IMR-90 (cell line): ENCODE measurements around the gene RERE. TPM values are rescaled to one million over a fixed set of nuclear protein-coding genes. Genes with fewer than 3 reads are reported as not detected.

Experiments
- ATAC-seq: fragments of 200-7000 bp; cut with Tn5 transposase; 2 replicates; pipeline ENCODE4 v1.9.1; 2020; ENCODE audit warnings: low read depth, mild to moderate bottlenecking, moderate library complexity
- BruUV-seq: library from RNA; stranded (reverse); fragments of 400-500 nt; replicated peaks from 2 replicates; lab custom pipeline; 2021; lab: Mats Ljungman, UMichigan
- CTCF ChIA-PET: fragments of 300-600 bp; formaldehyde crosslinking; extraction: SDS; loops from one replicate; lab custom pipeline; 2021; ENCODE audit warnings: antibody characterized with exemption; lab: Yijun Ruan, JAX
- POLR2A ChIA-PET: fragments of 300-600 bp; sonication (Branson Sonifier 250); formaldehyde crosslinking; loops from one replicate; lab custom pipeline; 2022; ENCODE audit warnings: antibody characterized with exemption; ENCODE audit not compliant: unreplicated experiment; lab: Charles Lee
- DNase-seq: peaks from one replicate; pipeline ENCODE4 v3.0.0; 2013
- H2AFZ ChIP-seq: replicated peaks from 2 replicates; pipeline ENCODE3; 2013; ENCODE audit warnings: low read length, mild to moderate bottlenecking; ENCODE audit not compliant: poor library complexity
- H2AK5ac ChIP-seq: 2 replicates; pipeline ENCODE4 v1.6.1; 2013; ENCODE audit warnings: low read depth, low read length, inconsistent platforms
- H2AK9ac ChIP-seq: replicated peaks from 2 replicates; pipeline ENCODE3; 2013; ENCODE audit warnings: mild to moderate bottlenecking, low read depth, low read length, moderate library complexity; ENCODE audit not compliant: poor library complexity
- H2BK120ac ChIP-seq: 2 replicates; pipeline ENCODE4 v1.6.1; 2013; ENCODE audit warnings: low read depth, low read length, inconsistent platforms
- H2BK15ac ChIP-seq: 3 replicates; pipeline ENCODE4 v1.6.1; 2013; ENCODE audit warnings: low read depth, low read length, inconsistent platforms
- H2BK20ac ChIP-seq: 2 replicates; pipeline ENCODE4 v1.6.1; 2013; ENCODE audit warnings: low read depth, mild to moderate bottlenecking, inconsistent platforms, low read length, moderate library complexity
- H2BK5ac ChIP-seq: 2 replicates; pipeline ENCODE4 v1.6.1; 2013; ENCODE audit warnings: mild to moderate bottlenecking, low read depth, low read length, inconsistent platforms; ENCODE audit not compliant: poor library complexity, severe bottlenecking
- H3K14ac ChIP-seq: replicated peaks from 2 replicates; pipeline ENCODE4 v1.6.1; 2013; ENCODE audit warnings: low read depth, low read length, inconsistent platforms
- H3K18ac ChIP-seq: 2 replicates; pipeline ENCODE4 v1.6.1; 2013; ENCODE audit warnings: low read depth, low read length, control low read depth
- H3K23ac ChIP-seq: 2 replicates; pipeline ENCODE4 v1.6.1; 2013; ENCODE audit warnings: low read depth, low read length, inconsistent platforms
- H3K27ac ChIP-seq: 2 replicates; pipeline ENCODE4 v1.5.1; 2013; ENCODE audit warnings: mild to moderate bottlenecking, control low read depth, low read length; ENCODE audit not compliant: insufficient read depth
- H3K27me3 ChIP-seq: 2 replicates; pipeline ENCODE4 v1.6.1; 2013; ENCODE audit warnings: low read length; ENCODE audit not compliant: control insufficient read depth, insufficient read depth
- H3K36me3 ChIP-seq: 2 replicates; pipeline ENCODE4 v1.6.1; 2013; ENCODE audit warnings: low read length, mixed read lengths; ENCODE audit not compliant: control insufficient read depth, insufficient read depth
- H3K4ac ChIP-seq: 2 replicates; pipeline ENCODE4 v1.6.1; 2013; ENCODE audit warnings: low read depth, low read length, inconsistent platforms
- H3K4me1 ChIP-seq: 2 replicates; pipeline ENCODE4 v1.6.1; 2013; ENCODE audit warnings: low read length, mixed read lengths; ENCODE audit not compliant: control insufficient read depth, insufficient read depth
- H3K4me2 ChIP-seq: 2 replicates; pipeline ENCODE4 v1.6.1; 2013; ENCODE audit warnings: low read depth, mild to moderate bottlenecking, control low read depth, low read length, moderate library complexity
- H3K4me3 ChIP-seq: 2 replicates; pipeline ENCODE4 v1.5.1; 2013; ENCODE audit warnings: low read depth, mild to moderate bottlenecking, control low read depth, low read length, moderate library complexity; ENCODE audit not compliant: insufficient read depth
- H3K56ac ChIP-seq: 2 replicates; pipeline ENCODE4 v1.6.1; 2013; ENCODE audit warnings: low read length, inconsistent platforms; ENCODE audit not compliant: insufficient read depth; ENCODE audit errors: extremely low read depth
- H3K79me1 ChIP-seq, 2 experiments: 2 replicates each; pipeline ENCODE4 v1.6.1; 2013; ENCODE audit warnings: low read length in 2 of 2, inconsistent platforms in 1 of 2, low read depth in 1 of 2
- H3K9ac ChIP-seq: 2 replicates; pipeline ENCODE4 v1.6.1; 2013; ENCODE audit warnings: low read depth, low read length, control low read depth
- H3K9me1 ChIP-seq: 2 replicates; pipeline ENCODE4 v1.6.1; 2013; ENCODE audit warnings: low read length, inconsistent platforms; ENCODE audit not compliant: insufficient read depth
- H3K9me3 ChIP-seq: 2 replicates; pipeline ENCODE4 v1.6.1; 2013; ENCODE audit warnings: low read length; ENCODE audit not compliant: control insufficient read depth, insufficient read depth
- H4K20me1 ChIP-seq: 2 replicates; pipeline ENCODE4 v1.6.1; 2013; ENCODE audit warnings: low read length, inconsistent platforms; ENCODE audit not compliant: insufficient read depth
- H4K5ac ChIP-seq: 2 replicates; pipeline ENCODE4 v1.6.1; 2013; ENCODE audit warnings: mild to moderate bottlenecking, low read depth, low read length, control low read depth
- H4K8ac ChIP-seq, 2 experiments: 2 replicates each; pipeline ENCODE4 v1.6.1; 2013; ENCODE audit warnings: low read depth in 2 of 2, low read length in 2 of 2, control low read depth in 1 of 2, inconsistent platforms in 1 of 2
- H4K91ac ChIP-seq: 2 replicates; pipeline ENCODE4 v1.6.1; 2013; ENCODE audit warnings: low read depth, low read length, inconsistent platforms; ENCODE audit not compliant: insufficient read depth
- CHD1 ChIP-seq: IDR thresholded peaks from 2 replicates; pipeline ENCODE4 v1.6.1; 2012; ENCODE audit warnings: low read depth, low read length, improper control_type of control experiment
- RAD21 ChIP-seq: IDR thresholded peaks from 2 replicates; pipeline ENCODE4 v1.6.1; 2012; ENCODE audit warnings: low read length, improper control_type of control experiment
- WGBS, 2 experiments: methylation state at CpG; one replicate each; pipeline versions ENCODE4 v1.1.5 to v1.1.7; 2013; ENCODE audit warnings: missing lambda C conversion rate in 2 of 2; ENCODE audit not compliant: insufficient read length in 1 of 2; ENCODE audit errors: extremely low coverage in 2 of 2; 5-methylcytosine and 5-hydroxymethylcytosine counted together
- dilution Hi-C: fragments of 300-500 bp; cut with HindIII; formaldehyde crosslinking; loops from one replicate; pipeline ENCODE4 v1.14.3; 2018; ENCODE audit warnings: low sequenced_read_pairs; ENCODE audit not compliant: unreplicated experiment
- in situ Hi-C: fragments of 300-500 bp; cut with MboI; formaldehyde crosslinking; loops from 3 replicates; pipeline ENCODE4 v1.14.3; 2019; ENCODE audit warnings: low sequenced_read_pairs, inconsistent platforms, mixed read lengths
- intact Hi-C: fragments of 100-400 bp; cut with micrococcal nuclease; formaldehyde crosslinking; loops from 2 replicates; pipeline ENCODE4 v1.10.0; 2022
- polyA plus RNA-seq, 3 experiments: library from polyadenylated mRNA; depleted of rRNA; stranded (reverse); fragments of >200 nt; gene quantifications; 2 replicates each; pipeline ENCODE4 v1.2.3, GENCODE V29; 2012; ENCODE audit warnings: low replicate concordance in 1 of 3
- total RNA-seq: library from RNA; depleted of rRNA; stranded (reverse); fragments of >200 nt; gene quantifications from 2 replicates; pipeline ENCODE4 v1.2.3, GENCODE V29; 2012

The RERE gene
- total and polyA plus RNA-seq, 2 of the 4 experiments (the other 2 are of a cell fraction), result 11.5 to 25.1 TPM

- Histone ChIP-seq H3K9ac (no peak overlapping the region), H2AK5ac (no peak overlapping the region), H4K5ac (no peak overlapping the region), H2BK15ac (no peak overlapping the region), H4K8ac (no peak overlapping the region), H3K4me2 (no peak overlapping the region), H3K27me3 (no peaks in the 10 kb centered on the region), H2AFZ (peak overlapping the region; percentile 5), H3K23ac (no peak overlapping the region), H2BK5ac (no peak overlapping the region), H4K91ac (no peak overlapping the region), H2AK9ac (no peak overlapping the region), H2BK20ac (no peak overlapping the region), H3K14ac (no peak overlapping the region), H2BK120ac (no peak overlapping the region), H3K27ac (no peak overlapping the region), H3K56ac (no peak overlapping the region), H3K9me1 (no peaks in the 10 kb centered on the region; the same call in 1 of the 2 replicates), H3K36me3 (peaks cover 85% of the 10 kb centered on the region), H3K79me1 (peaks cover 27 to 54% of the 10 kb centered on the region in 2 experiments), H4K20me1 (peaks cover 35% of the 10 kb centered on the region), H3K4ac (no peak overlapping the region), H3K4me1 (peaks cover 9% of the 10 kb centered on the region), H3K18ac (no peak overlapping the region), H3K9me3 (no peaks in the 10 kb centered on the region), H3K4me3 (no peak overlapping the region)
- no peak for DNase-seq
- no TSS peak for BruUV-seq
- dilution Hi-C loops, result no loop called here
- CTCF ChIA-PET, result no interaction called here
- POLR2A ChIA-PET, result no interaction called here
- ATAC-seq, result no peak
- intact Hi-C loops, result no loop called here
- TF ChIP-seq RAD21 (no peak), CHD1 (no peak)
- WGBS, 2 experiments, result 89% methylated on average over 12 of the region's 27 CpGs; no CpG with 5 or more reads in 1 of the 2 experiments
- in situ Hi-C loops, result no loop called here
Measured at GRCh38 chr1:8356256-8357209, 460.9 kb downstream of the RERE start.
